Measurements from ENCODE around the gene HAPLN1.

Gene HAPLN1

GRCh38 chr5:83641946-83642345, 78.7 kb downstream of the HAPLN1 start:
- TF ChIP-seq CTCF (IDR thresholded peaks at IDR 0.05; ENCODE audit: borderline replicate concordance, extremely low read depth, low read length, poor library complexity, severe bottlenecking) (no peak), EZH2 (IDR thresholded peaks at IDR 0.05; ENCODE audit: borderline replicate concordance, low read depth, low read length, severe bottlenecking) (no peak)
- no peak overlapping the region for H3K9ac ChIP-seq (ENCODE audit: low read depth, low read length)
- no peaks in the 10 kb centered on the region for H3K9me3 ChIP-seq (ENCODE audit: insufficient read depth, low read length, severe bottlenecking)
- DNase-seq (no peak), ATAC-seq (ENCODE audit: insufficient read depth, low read depth) (no peak)
- H3K36me3 ChIP-seq (ENCODE audit: insufficient read depth, low read length) = no peaks in the 10 kb centered on the region
- no peak overlapping the region for H3K4me3 ChIP-seq (ENCODE audit: low read depth in 1 of 2, low read length in 2 of 2)
- H2AFZ ChIP-seq (ENCODE audit: low read depth, low read length) = no peak overlapping the region
- H3K4me2 ChIP-seq (ENCODE audit: insufficient read depth, low read length) = no peak overlapping the region
- H3K79me2 ChIP-seq (ENCODE audit: insufficient read depth, low read length) = no peaks in the 10 kb centered on the region
- no peaks in the 10 kb centered on the region for H4K20me1 ChIP-seq (ENCODE audit: insufficient read depth, low read length)
- H3K4me1 ChIP-seq (ENCODE audit: insufficient read depth, low read length) = no peaks in the 10 kb centered on the region
- H3K27ac ChIP-seq (ENCODE audit: low read length) = no peak overlapping the region
- peaks cover 6% of the 10 kb centered on the region for H3K27me3 ChIP-seq (ENCODE audit: insufficient read depth, low read length, poor library complexity)

GRCh38 chr5:83639911-83640310, 80.7 kb downstream of the HAPLN1 start:
- DNase-seq = no peak
- no peak for TF ChIP-seq CTCF (IDR thresholded peaks at IDR 0.05; ENCODE audit: borderline replicate concordance, extremely low read depth, low read length, poor library complexity, severe bottlenecking)
- TF ChIP-seq EZH2 (IDR thresholded peaks at IDR 0.05; ENCODE audit: borderline replicate concordance, low read depth, low read length, severe bottlenecking) = no peak
- no peaks in the 10 kb centered on the region for H3K4me1 ChIP-seq (ENCODE audit: insufficient read depth, low read length)
- no peak overlapping the region for H3K4me2 ChIP-seq (ENCODE audit: insufficient read depth, low read length)
- H2AFZ ChIP-seq (ENCODE audit: low read depth, low read length) = no peak overlapping the region
- H3K27me3 ChIP-seq (ENCODE audit: insufficient read depth, low read length, poor library complexity) = peaks cover 6% of the 10 kb centered on the region
- no peaks in the 10 kb centered on the region for H3K79me2 ChIP-seq (ENCODE audit: insufficient read depth, low read length)
- H3K36me3 ChIP-seq (ENCODE audit: insufficient read depth, low read length) = no peaks in the 10 kb centered on the region
- H3K9ac ChIP-seq (ENCODE audit: low read depth, low read length) = no peak overlapping the region
- H3K9me3 ChIP-seq (ENCODE audit: insufficient read depth, low read length, severe bottlenecking) = no peaks in the 10 kb centered on the region
- no peak for ATAC-seq (ENCODE audit: insufficient read depth, low read depth)
- no peak overlapping the region for H3K27ac ChIP-seq (ENCODE audit: low read length)
- H4K20me1 ChIP-seq (ENCODE audit: insufficient read depth, low read length) = no peaks in the 10 kb centered on the region
- no peak overlapping the region for H3K4me3 ChIP-seq (ENCODE audit: low read depth in 1 of 2, low read length in 2 of 2)

GRCh38 chr5:83636156-83636555, 84.5 kb downstream of the HAPLN1 start:
- Histone ChIP-seq H3K4me1 (ENCODE audit: insufficient read depth, low read length) (no peaks in the 10 kb centered on the region), H3K4me2 (ENCODE audit: insufficient read depth, low read length) (no peak overlapping the region), H3K27me3 (ENCODE audit: insufficient read depth, low read length, poor library complexity) (peaks cover 6% of the 10 kb centered on the region), H3K4me3 (ENCODE audit: low read depth in 1 of 2, low read length in 2 of 2) (no peak overlapping the region), H3K79me2 (ENCODE audit: insufficient read depth, low read length) (no peaks in the 10 kb centered on the region), H3K27ac (ENCODE audit: low read length) (no peak overlapping the region), H4K20me1 (ENCODE audit: insufficient read depth, low read length) (no peaks in the 10 kb centered on the region), H3K36me3 (ENCODE audit: insufficient read depth, low read length) (no peaks in the 10 kb centered on the region), H2AFZ (ENCODE audit: low read depth, low read length) (no peak overlapping the region), H3K9me3 (ENCODE audit: insufficient read depth, low read length, severe bottlenecking) (no peaks in the 10 kb centered on the region), H3K9ac (ENCODE audit: low read depth, low read length) (no peak overlapping the region)
- TF ChIP-seq CTCF (IDR thresholded peaks at IDR 0.05; ENCODE audit: borderline replicate concordance, extremely low read depth, low read length, poor library complexity, severe bottlenecking) (no peak), EZH2 (IDR thresholded peaks at IDR 0.05; ENCODE audit: borderline replicate concordance, low read depth, low read length, severe bottlenecking) (no peak)
- ATAC-seq (ENCODE audit: insufficient read depth, low read depth) (no peak), DNase-seq (no peak)

- Histone ChIP-seq H3K4me3 (ENCODE audit: low read depth in 1 of 2, low read length in 2 of 2) (no peak overlapping the region), H3K9ac (ENCODE audit: low read depth, low read length) (no peak overlapping the region), H4K20me1 (ENCODE audit: insufficient read depth, low read length) (no peaks in the 10 kb centered on the region), H3K4me1 (ENCODE audit: insufficient read depth, low read length) (no peaks in the 10 kb centered on the region), H3K79me2 (ENCODE audit: insufficient read depth, low read length) (no peaks in the 10 kb centered on the region), H3K9me3 (ENCODE audit: insufficient read depth, low read length, severe bottlenecking) (no peaks in the 10 kb centered on the region), H3K4me2 (ENCODE audit: insufficient read depth, low read length) (no peak overlapping the region), H3K27me3 (ENCODE audit: insufficient read depth, low read length, poor library complexity) (peaks cover 5% of the 10 kb centered on the region), H3K27ac (ENCODE audit: low read length) (no peak overlapping the region), H2AFZ (ENCODE audit: low read depth, low read length) (no peak overlapping the region), H3K36me3 (ENCODE audit: insufficient read depth, low read length) (no peaks in the 10 kb centered on the region)
- ATAC-seq (ENCODE audit: insufficient read depth, low read depth) (no peak), DNase-seq (no peak)
- no peak for TF ChIP-seq CTCF (IDR thresholded peaks at IDR 0.05; ENCODE audit: borderline replicate concordance, extremely low read depth, low read length, poor library complexity, severe bottlenecking)
Observed at GRCh38 chr5:83633285-83633684, 87.4 kb downstream of the HAPLN1 start.
